GM12875 (cell line): Measurements from ENCODE around the gene CCND2.

Experiments used
- H3K4me3 ChIP-seq: one replicate; pipeline ENCODE4 v1.5.1; 2011; ENCODE audit warnings: low read depth, low read length, control low read depth
- CTCF ChIP-seq: IDR thresholded peaks from 2 replicates; pipeline ENCODE4 v1.5.1; 2011; ENCODE audit warnings: low read depth, mild to moderate bottlenecking, control low read depth, inconsistent platforms, low read length, moderate library complexity, borderline replicate concordance; ENCODE audit not compliant: insufficient read depth

CCND2 gene

GRCh38 chr12:4244868-4245267 lies 28.7 kb upstream of the CCND2 start:
- no peak for TF ChIP-seq CTCF
- H3K4me3 ChIP-seq = no peak overlapping the region

- no peak for TF ChIP-seq CTCF
- no peak overlapping the region for H3K4me3 ChIP-seq
Observed at GRCh38 chr12:4245446-4245845, 28.1 kb upstream of the CCND2 start.

GRCh38 chr12:4246116-4246515 lies 27.4 kb upstream of the CCND2 start:
- no peak for TF ChIP-seq CTCF
- H3K4me3 ChIP-seq = no peak overlapping the region

GRCh38 chr12:4250691-4251090 lies 22.9 kb upstream of the CCND2 start:
- no peak for TF ChIP-seq CTCF
- H3K4me3 ChIP-seq = no peak overlapping the region

GRCh38 chr12:4251216-4251891 lies 22.2 kb upstream of the CCND2 start:
- TF ChIP-seq CTCF = no peak
- no peak overlapping the region for H3K4me3 ChIP-seq

GRCh38 chr12:4251967-4252366 lies 21.6 kb upstream of the CCND2 start:
- TF ChIP-seq CTCF = no peak
- no peak overlapping the region for H3K4me3 ChIP-seq

- TF ChIP-seq CTCF = no peak
- no peak overlapping the region for H3K4me3 ChIP-seq
Observed at GRCh38 chr12:4252601-4253000, 21.0 kb upstream of the CCND2 start.
